Type B pancreatic cell (in vitro differentiated cells): ENCODE measurements around the gene GALNT15. TPM values are rescaled to one million over a fixed set of nuclear protein-coding genes. Genes with fewer than 3 reads are reported as not detected.
A peak's percentile ranks its signal among the peaks of the same experiment; 100 is the strongest.

Experiments
- DNase-seq: peaks from one replicate; pipeline ENCODE4 v3.0.0; 2021; ENCODE audit warnings: mixed read lengths; ENCODE audit not compliant: unreplicated experiment; ENCODE audit errors: extremely low spot score
- H3K27ac Mint-ChIP-seq: 2 replicates; pipeline ENCODE4 v1.8.0; 2021; ENCODE audit warnings: mild to moderate bottlenecking, mixed read lengths
- H3K27me3 Mint-ChIP-seq: 2 replicates; pipeline ENCODE4 v1.8.0; 2021; ENCODE audit warnings: mixed read lengths
- H3K36me3 Mint-ChIP-seq: 2 replicates; pipeline ENCODE4 v1.8.0; 2021; ENCODE audit warnings: mixed read lengths
- H3K4me1 Mint-ChIP-seq: one replicate; pipeline ENCODE4 v1.8.0; 2021; ENCODE audit warnings: mixed read lengths; ENCODE audit not compliant: unreplicated experiment
- H3K4me3 Mint-ChIP-seq: 2 replicates; pipeline ENCODE4 v1.8.0; 2021; ENCODE audit warnings: mild to moderate bottlenecking, mixed read lengths
- H3K9me3 Mint-ChIP-seq: 2 replicates; pipeline ENCODE4 v1.8.0; 2021; ENCODE audit warnings: mixed read lengths
- CTCF ChIP-seq: fragments of 200-600 bp; sonication (generic); conservative IDR thresholded peaks from 2 replicates; pipeline ENCODE4 v1.5.0; 2021; ENCODE audit warnings: antibody characterized with exemption, mild to moderate bottlenecking
- total RNA-seq: library from RNA; stranded (reverse); gene quantifications from 2 replicates; pipeline ENCODE4 v1.2.1, GENCODE V29; 2021; ENCODE audit warnings: low replicate concordance

The GALNT15 gene
- total RNA-seq, 1 donor from 2014 or later, result 0.17 TPM

- H3K27me3 Mint-ChIP-seq, result peaks cover 3% of the 10 kb centered on the region
- no peaks in the 10 kb centered on the region for H3K36me3 Mint-ChIP-seq
- peak overlapping the region; percentile 80 for H3K27ac Mint-ChIP-seq
- no peak overlapping the region for H3K4me3 Mint-ChIP-seq
- H3K4me1 Mint-ChIP-seq, result peaks cover 10% of the 10 kb centered on the region
- TF ChIP-seq CTCF, result no peak
- DNase-seq, result no peak
- H3K9me3 Mint-ChIP-seq, result no peaks in the 10 kb centered on the region
Measured at GRCh38 chr3:16203671-16204629, 29.5 kb downstream of the GALNT15 start.

GRCh38 chr3:16204751-16205150 is 30.3 kb downstream of the GALNT15 start:
- peaks cover 10% of the 10 kb centered on the region for H3K4me1 Mint-ChIP-seq
- no peak for DNase-seq
- H3K36me3 Mint-ChIP-seq, result no peaks in the 10 kb centered on the region
- H3K4me3 Mint-ChIP-seq, result no peak overlapping the region
- H3K9me3 Mint-ChIP-seq, result no peaks in the 10 kb centered on the region
- H3K27ac Mint-ChIP-seq, result peak overlapping the region; percentile 80
- H3K27me3 Mint-ChIP-seq, result peaks cover 3% of the 10 kb centered on the region
- TF ChIP-seq CTCF, result no peak

GRCh38 chr3:16205156-16205870 is 30.8 kb downstream of the GALNT15 start:
- H3K36me3 Mint-ChIP-seq, result no peaks in the 10 kb centered on the region
- TF ChIP-seq CTCF, result no peak
- H3K4me1 Mint-ChIP-seq, result peaks cover 10% of the 10 kb centered on the region
- H3K27ac Mint-ChIP-seq, result no peak overlapping the region
- H3K4me3 Mint-ChIP-seq, result no peak overlapping the region
- no peaks in the 10 kb centered on the region for H3K9me3 Mint-ChIP-seq
- no peaks in the 10 kb centered on the region for H3K27me3 Mint-ChIP-seq
- DNase-seq, result no peak

- Mint-ChIP-seq H3K27ac (no peak overlapping the region), H3K27me3 (no peaks in the 10 kb centered on the region), H3K9me3 (no peaks in the 10 kb centered on the region), H3K4me1 (peaks cover 10% of the 10 kb centered on the region), H3K4me3 (no peak overlapping the region), H3K36me3 (no peaks in the 10 kb centered on the region)
- DNase-seq, result no peak
- no peak for TF ChIP-seq CTCF
Measured at GRCh38 chr3:16207031-16207430, 32.6 kb downstream of the GALNT15 start.

- no peaks in the 10 kb centered on the region for H3K36me3 Mint-ChIP-seq
- peaks cover 5% of the 10 kb centered on the region for H3K4me1 Mint-ChIP-seq
- no peak for DNase-seq
- no peaks in the 10 kb centered on the region for H3K27me3 Mint-ChIP-seq
- H3K9me3 Mint-ChIP-seq, result no peaks in the 10 kb centered on the region
- no peak overlapping the region for H3K27ac Mint-ChIP-seq
- H3K4me3 Mint-ChIP-seq, result no peak overlapping the region
- no peak for TF ChIP-seq CTCF
Measured at GRCh38 chr3:16211176-16211904, 36.9 kb downstream of the GALNT15 start.
